IPS DF 19.7 (cell line): ENCODE measurements around the gene HYAL1.

Experiments
- DNase-seq: peaks from one replicate; pipeline ENCODE4 v3.0.0-alpha.2; 2013; ENCODE audit warnings: low read depth, low spot score

Gene HYAL1

GRCh38 chr3:50261505-50261904 lies 41.9 kb downstream of the HYAL1 start:
- no peak for DNase-seq

GRCh38 chr3:50260942-50261441 lies 42.4 kb downstream of the HYAL1 start:
- no peak for DNase-seq

- DNase-seq: no peak
Measured at GRCh38 chr3:50260027-50260941, 43.1 kb downstream of the HYAL1 start.

- no peak for DNase-seq
Measured at GRCh38 chr3:50259432-50260026, 43.8 kb downstream of the HYAL1 start.

- no peak for DNase-seq
Measured at GRCh38 chr3:50258979-50259378, 44.4 kb downstream of the HYAL1 start.

GRCh38 chr3:50258029-50258680 lies 45.2 kb downstream of the HYAL1 start:
- DNase-seq: no peak

- DNase-seq: no peak
Measured at GRCh38 chr3:50256978-50257890, 46.1 kb downstream of the HYAL1 start.

GRCh38 chr3:50255251-50255615 lies 48.1 kb downstream of the HYAL1 start:
- DNase-seq: no peak

- DNase-seq: no peak
Measured at GRCh38 chr3:50254577-50255250, 48.7 kb downstream of the HYAL1 start.

GRCh38 chr3:50251220-50251619 lies 52.2 kb downstream of the HYAL1 start:
- no peak for DNase-seq

- no peak for DNase-seq
Measured at GRCh38 chr3:50250514-50250913, 52.9 kb downstream of the HYAL1 start.
